ENCODE measurements around the gene GPC6.

The GPC6 gene

DNA sequence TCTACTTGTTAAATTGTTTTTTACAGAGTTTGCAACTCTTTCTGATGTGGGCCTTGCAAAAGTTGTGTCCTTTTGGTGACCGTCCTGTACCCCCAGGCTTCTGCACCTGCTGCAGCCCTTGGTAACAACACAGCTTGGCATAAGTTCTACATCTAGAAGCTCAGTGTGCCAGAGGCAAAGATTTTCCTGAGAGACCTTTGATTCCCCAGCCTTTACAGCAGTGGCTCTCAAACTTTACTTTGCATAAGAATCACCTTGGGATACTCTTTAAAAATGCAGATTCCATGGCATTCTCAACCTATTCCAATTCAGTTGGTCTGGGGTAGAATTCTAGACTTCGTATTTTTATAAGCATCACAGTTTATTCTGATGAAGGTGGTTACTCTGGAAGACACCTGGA, 991.9 kb downstream of the GPC6 start:
- in situ Hi-C loops (cut with MboI; ENCODE audit: low sequenced_read_pairs), result no loop called here

DNA sequence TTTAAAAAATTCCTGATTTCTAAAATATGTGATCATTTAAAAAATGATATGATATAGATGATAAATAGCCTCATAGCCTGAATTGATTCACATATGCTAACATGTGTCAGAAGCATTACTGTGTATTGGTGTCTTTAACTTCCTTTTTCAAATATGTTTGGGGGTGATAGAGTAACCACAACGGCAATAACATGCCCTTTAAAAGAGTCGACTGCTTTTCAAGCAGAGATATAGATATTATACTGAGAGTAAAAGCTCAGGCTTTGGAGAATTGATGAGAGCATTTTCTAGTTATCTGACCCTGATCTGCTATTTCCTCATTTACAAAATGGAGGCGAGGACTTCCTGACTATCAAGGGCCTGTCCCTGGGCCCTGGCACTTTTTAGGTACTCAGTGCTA, 992.3 kb downstream of the GPC6 start:
- in situ Hi-C loops (cut with MboI; ENCODE audit: low sequenced_read_pairs), result no loop called here

DNA sequence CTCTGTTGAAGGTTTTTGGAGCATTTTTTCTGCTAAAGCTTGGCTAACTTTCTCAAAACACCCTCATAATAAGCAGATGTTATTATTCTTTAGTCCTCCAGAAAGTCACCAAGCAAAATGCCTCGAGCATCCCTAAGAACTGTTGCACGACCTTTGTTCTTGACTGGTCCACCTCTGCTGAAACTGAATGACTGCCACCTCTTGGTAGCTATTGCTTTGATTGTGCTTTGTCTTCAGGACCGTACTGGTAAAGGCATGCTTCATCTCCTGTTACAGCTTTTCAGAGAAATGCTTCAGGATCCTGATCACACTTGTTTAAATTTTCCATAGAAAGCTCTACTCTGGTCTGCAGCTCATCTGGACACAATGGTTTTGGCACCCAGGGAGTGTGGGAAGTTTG, 998.1 kb downstream of the GPC6 start:
- in situ Hi-C loops (cut with MboI; ENCODE audit: low sequenced_read_pairs), result no loop called here

DNA sequence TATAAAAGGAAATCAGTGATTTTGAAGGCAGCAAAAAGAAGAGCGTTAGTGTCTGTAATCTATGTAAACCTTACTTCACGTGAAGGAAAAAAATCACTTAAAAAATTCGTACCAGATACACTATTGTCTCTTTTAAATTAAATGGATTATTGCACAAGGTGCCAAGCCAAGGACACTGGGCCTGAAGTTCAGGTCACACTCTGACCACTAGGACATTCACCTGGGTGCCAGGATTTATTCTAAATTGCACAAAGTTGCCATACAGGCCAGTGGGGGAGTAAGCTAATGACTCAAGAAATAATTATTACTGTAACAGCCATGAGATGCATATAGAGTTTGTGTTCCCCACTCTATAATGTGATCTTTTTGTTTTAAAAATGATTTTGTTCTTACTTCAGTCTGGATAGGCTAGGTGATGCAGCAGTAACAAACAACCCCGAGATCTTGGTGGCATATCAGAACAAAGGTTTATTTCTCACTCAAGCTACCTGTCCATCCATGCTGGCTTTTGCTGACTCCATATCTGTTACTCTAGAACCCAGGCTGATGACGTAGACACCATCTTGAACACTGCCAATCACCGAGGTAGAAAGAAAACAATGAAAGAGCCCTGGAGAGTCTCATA, 1000.8 kb downstream of the GPC6 start:
- in situ Hi-C loops (cut with MboI; ENCODE audit: low sequenced_read_pairs), result no loop called here

DNA sequence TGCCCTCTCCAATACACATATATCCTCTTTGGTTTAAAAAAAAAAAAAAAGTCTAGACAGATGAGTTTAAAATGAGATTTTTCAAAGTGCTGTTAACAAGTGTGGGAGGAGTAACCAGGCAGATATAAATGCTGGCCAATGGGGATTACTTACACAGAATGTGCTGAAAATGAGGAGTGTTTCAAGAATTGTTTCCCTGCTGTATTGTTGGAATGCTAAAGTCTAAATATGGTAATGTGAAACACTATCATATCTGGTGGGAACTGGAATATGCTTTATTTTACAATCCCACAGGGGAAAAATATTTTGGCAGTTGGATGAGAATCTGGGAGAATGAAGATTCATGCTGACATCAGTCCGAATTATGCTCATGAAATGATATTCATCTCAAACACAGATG, 1002.2 kb downstream of the GPC6 start:
- in situ Hi-C loops (cut with MboI; ENCODE audit: low sequenced_read_pairs), result no loop called here

DNA sequence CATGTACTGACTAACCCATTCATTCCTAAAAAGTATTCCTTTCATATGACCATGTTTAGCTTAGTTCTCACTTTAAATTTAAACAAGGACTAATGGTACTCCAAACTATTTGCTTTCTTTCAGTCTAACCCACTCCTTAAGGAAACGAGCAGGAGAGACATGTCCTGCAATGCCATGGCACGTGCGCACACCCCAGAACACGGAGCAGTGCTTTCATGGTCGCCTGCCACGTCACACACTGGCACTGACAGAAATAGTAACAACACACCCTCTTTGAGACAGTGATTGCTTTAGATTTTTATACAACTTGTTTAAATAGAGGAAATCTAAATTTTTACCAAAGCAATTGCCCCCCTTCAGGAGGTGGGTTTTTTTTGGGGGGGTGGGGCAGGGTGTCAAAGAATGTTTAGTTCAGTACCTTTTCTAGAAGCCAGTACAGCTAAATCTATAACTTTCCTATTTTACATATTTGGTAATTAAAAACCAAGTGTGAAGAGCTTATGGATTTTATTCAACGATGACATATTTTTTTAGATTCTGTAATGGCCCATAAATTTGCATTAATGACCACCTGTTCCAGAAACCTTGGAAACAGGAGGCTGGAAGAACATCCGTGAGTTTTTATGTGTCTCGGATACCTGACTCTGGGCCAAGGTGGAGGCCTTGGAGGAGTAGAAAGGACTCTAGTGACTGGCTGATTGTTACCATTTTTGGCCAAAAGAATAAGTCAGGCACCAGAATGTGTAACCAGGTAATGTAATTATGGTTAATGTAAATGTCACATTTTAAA, 1005.7 kb downstream of the GPC6 start:
- in situ Hi-C loops (cut with MboI; ENCODE audit: low sequenced_read_pairs), result no loop called here

DNA sequence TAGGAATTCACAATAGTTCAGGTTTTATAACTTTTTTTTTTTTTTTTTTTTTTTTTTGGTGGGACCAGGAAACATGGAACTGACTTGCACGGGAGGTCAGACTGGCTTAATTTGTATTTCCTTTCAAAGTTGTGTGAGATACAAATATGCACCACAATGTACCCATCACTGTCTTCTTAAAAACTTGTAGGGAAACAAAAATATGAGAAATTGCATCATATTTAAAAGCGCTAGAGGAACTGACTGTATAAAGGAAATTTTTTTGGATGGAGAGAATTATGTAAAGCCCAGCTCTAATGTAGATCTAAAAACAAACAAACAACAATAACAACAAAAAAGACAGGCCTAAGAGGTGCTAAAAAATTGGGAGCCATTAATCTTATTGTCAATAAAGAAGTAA, 1006.3 kb downstream of the GPC6 start:
- in situ Hi-C loops (cut with MboI; ENCODE audit: low sequenced_read_pairs), result no loop called here

DNA sequence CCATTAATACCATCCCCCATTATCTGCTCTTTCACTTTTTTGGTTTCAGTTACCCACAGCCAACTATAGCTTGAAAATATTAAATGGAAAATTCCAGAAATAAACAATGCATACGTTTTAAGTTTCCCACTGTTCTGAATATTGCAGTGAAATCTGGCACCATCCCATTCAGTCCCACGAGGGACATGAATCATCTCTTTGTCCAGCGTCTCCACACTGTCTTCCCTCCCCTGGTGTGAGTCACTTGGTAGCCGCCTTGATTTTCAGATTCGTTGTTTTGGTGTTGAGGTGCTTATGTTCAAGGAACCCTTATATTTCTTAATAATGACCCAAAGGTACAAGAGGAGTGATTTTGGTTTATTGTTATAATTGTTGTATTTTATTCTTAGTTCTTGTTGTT, 1006.8 kb downstream of the GPC6 start:
- in situ Hi-C loops (cut with MboI; ENCODE audit: low sequenced_read_pairs), result no loop called here

DNA sequence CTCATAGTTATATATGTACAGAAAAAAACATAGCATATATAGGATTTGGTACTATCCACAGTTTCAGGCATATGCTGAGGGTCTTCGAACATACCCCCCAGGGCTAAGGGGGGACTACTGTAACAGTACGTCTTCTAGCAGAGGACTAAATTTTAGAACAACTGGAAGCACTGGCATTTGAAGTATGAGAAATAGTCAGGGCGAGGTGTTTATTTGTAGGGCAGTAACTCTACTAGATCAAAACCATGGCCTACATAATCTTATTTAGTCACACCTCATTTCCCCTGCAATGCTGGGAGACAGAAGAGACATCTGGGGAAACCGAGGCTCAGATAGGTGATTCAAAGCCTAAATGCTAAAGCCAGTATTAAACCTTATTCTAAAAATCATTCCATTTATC, 1007.2 kb downstream of the GPC6 start:
- in situ Hi-C loops (cut with MboI; ENCODE audit: low sequenced_read_pairs), result no loop called here

DNA sequence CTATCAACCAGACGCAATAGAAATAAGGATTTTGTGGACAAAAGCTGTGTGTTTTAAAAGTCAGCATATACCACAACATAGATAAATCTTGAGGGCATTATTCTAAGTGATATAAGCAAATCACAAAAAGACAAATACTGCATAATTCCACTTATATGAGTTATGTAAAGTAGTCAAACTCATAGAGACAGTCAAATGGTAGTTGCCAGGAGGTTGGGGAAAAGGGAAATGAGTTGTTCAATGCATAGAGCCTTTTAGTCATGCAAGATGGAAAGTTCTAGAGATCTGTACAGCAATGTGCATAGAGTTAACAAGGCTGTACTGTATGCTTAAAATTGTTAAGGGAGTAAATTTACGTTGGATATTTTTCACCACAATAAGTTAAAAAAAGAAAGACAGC, 1008.1 kb downstream of the GPC6 start:
- in situ Hi-C loops (cut with MboI; ENCODE audit: low sequenced_read_pairs), result no loop called here

DNA sequence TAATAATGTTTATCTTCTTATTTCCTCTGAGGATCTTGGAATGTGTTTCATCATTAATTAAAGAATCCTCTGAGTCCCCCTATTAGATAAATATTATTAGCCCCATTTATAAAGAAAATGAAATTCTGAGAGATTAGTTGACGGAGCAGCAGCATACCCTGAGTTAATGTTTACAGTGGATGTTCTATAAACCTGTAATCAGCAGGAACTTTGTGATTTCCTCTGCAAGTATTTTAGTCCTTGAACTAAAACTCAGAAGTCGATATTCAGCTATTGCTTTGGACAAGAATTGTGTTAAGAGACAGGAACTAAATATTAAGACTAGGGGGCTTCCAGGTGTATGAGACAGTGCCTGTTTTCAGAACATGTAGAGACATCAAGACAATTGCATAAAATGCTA, 1009.5 kb downstream of the GPC6 start:
- in situ Hi-C loops (cut with MboI; ENCODE audit: low sequenced_read_pairs), result no loop called here

DNA sequence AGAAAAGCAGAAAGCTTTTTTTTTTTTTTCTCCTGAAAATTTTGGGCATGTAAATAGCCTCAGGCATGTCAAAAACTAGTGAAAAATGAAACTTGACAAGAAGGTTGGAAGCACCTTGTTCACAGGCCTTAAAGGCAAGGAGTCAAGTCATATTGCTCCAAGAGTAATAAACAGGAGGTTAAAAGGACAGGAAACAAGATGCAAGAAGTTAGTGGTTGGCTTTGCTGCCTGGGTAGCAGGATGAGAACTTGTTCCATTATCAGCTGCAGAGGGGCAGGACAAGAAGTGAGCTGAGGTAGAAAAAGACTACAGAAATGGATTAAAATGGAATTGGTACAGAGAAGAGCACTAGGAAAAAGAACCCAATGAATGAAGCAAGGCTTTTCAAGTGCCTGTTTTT, 1010.3 kb downstream of the GPC6 start:
- in situ Hi-C loops (cut with MboI; ENCODE audit: low sequenced_read_pairs), result no loop called here

DNA sequence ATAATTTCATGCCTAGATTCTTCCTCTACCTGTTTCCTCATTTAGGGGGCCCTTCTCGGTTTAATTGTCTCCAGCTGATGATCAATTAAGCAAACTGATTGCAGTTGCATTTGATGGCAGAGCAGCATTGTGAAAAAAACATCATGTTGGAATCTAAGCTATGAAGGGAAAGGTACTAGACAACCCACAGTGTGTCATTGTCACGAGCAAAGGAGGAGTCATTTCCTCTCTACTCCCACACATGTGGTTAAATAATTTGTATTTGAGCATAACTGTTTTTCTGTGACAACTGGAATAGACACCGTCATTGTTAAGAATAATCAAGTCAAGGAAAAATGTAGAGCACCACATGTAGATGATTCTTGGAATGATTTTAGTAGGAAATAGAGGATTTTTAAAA, 1012.5 kb downstream of the GPC6 start:
- in situ Hi-C loops (cut with MboI; ENCODE audit: low sequenced_read_pairs), result no loop called here

DNA sequence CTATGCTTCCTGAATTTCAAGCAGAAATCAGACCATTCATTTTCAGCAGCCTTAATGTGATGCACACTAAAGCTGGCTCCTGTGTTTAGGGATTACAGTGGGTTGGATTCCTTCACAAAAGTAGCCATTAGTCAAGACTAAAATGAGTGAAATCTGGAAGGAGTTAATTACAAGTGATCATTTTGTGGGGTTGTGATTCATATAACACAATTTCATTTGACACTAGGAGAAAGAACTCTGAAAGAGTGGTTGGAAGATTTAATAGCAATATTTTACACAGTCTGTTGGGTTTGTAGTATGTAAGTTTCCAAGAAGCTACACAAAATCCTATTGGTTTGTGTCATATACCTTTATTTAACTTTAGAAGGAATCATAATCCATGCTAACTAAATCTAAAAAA, 1015.9 kb downstream of the GPC6 start:
- in situ Hi-C loops (cut with MboI; ENCODE audit: low sequenced_read_pairs), result no loop called here

DNA sequence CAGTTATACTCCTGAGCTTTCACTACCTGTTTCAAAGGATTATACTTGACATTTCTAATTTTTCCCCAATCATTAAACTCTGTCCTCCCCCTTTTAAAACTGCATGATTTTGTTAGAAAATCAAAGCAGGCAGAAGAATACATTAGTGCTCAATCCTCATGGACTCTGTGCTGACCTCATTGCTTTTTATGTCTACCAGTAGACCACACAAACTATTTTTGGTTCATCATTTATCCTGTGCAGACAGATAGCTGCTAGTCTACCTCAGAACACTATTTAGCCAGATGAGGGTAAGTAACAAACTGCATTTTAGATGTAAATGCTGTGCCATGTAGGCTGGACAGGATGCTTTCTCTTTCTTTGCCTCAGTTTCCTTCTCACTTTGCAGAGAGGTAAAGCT, 1016.9 kb downstream of the GPC6 start:
- in situ Hi-C loops (cut with MboI; ENCODE audit: low sequenced_read_pairs), result no loop called here

DNA sequence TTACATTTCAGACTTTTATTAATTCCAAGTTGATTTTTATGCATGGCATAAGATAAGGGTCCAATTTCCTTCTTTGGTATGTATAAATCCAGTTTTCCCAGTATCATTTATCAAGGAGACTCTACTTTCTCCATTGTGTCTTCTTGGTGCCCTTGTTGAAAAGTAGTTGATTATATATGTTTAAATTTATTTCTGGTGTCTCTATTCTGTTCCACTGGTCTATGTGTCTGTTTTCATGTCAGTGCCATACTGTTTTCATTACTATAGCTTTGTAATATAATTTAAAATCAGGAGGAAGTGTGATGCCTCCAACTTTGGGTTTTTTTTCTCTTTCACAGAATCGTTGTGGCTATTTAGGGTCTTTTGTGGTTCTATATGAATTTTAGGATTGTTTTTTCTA, 1019.9 kb downstream of the GPC6 start:
- in situ Hi-C loops (cut with MboI; ENCODE audit: low sequenced_read_pairs), result no loop called here

DNA sequence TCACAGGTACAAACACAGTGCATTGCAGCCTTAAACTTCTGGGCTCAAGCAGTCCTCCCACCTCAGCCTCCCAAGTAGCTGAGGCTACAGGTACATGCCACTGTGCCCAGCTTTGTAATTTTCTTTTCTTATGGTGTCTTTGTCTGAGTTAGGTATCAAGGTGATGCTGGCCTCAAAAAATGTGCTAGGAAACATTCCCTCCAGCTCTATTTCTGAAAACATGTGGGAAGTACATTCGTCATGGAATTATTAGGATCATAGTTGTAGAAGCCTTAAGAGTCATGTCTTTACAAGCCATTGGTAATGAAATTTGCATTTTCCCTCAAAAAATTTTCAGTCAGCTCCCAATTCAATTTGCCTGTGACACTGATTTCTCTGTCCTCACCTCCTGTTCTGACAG, 1021.3 kb downstream of the GPC6 start:
- in situ Hi-C loops (cut with MboI; ENCODE audit: low sequenced_read_pairs), result no loop called here

DNA sequence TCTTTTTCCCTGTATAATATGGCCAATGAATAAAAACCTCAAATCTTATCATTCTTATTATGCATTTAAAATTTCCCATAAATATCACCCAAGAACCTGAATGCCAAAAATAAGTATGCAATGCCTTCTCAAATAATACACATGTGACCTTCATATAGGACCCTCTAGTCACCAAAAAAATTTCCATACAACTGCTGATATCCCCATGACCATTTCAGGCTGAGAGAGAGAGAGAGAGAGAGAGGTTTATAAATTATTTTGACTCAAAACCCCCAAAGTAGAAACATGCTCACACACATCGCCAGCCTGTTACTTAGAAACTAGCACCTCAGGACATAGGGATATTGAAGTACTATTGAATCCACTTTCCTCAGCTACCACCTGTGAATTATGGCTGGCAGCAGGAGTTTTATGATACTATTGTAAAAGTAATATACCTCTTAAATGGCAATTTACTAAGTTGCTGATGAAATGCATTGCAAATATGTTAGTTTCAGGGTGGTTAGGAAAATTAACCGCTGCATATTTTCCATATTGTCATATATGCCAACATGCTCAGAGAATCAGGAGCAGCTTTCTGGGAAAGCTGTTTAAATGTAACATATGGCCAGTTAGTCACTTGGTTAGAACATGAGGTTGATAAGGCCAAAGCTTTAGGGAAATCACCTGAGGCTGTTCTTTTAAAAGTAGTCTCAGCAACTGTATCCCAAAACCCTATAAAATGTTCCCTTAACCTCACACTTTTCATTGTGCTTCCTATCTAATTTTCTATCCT, 1022.0 kb downstream of the GPC6 start:
- in situ Hi-C loops (cut with MboI; ENCODE audit: low sequenced_read_pairs), result no loop called here

DNA sequence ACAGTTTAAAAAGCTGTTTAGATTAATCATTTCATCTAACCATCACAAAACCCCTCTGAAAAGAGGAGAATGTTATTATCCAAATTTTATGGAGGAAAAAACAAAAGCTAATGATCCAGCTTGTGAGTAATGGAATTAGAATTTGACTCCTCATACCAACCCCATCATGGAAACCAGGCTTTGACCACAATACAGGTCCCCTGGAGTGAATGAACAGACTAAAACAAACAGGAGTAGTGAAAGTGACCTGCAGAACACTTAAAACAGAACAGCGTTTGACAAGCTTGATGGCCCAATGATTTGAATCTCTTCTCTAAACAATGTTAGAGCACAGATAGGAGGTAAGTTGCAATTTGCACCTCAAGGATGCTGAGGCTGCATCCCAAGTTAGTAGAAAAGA, 1022.9 kb downstream of the GPC6 start:
- in situ Hi-C loops (cut with MboI; ENCODE audit: low sequenced_read_pairs), result no loop called here

DNA sequence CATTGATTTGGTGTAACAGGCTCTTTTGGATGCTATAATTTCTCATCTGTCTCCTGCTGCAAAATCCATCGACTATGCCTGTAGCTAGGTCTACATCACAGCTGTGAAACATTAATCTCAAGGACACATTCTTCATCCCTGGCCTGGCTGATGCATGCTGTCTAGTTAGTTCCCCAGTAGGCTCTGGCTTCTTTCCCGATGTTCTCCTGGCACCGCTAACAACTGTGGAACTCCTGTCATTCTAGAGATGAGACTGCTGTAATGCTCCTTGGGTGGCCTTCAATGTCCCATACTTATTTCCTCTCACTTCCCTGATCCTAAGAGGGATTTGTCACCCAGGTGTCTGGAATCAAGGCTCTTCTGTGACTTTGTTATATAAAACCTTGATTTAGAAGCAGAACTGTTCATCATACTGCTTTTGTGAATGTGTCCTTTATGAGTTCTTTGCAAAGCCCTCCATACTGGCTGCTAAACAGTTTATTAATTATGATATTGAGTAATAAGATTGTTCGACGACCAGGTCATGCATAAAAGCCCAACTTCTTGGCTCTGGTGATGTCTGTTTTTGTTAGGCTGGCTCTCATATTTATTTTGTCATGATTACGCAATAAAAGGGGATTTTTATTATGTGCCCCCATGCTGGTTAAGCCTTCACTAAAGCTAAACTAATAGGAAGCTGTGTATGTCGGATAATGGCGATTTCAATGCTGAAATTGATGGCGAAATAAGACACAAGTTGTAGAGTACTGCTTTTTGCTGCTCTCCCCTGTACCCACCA, 1025.4 kb downstream of the GPC6 start:
- in situ Hi-C loops (cut with MboI; ENCODE audit: low sequenced_read_pairs), result no loop called here

DNA sequence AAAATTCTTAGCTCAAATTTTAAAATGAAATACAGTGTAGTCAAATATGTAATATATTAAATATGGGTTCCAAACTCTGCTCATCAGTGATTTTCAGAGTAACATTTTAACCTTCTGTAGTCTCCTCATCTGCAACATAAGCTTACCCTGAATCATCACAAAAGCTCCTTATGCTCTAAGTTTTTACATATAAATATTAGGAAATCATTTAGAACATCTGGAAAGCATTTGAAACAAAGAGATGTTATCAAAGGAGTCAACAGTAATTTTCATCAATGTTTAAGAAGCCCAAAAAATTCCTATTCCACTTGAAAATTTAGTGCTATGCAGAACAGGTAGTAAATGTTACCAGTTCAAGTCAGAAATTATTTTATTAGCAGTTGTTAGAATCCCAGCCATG, 1028.1 kb downstream of the GPC6 start:
- in situ Hi-C loops (cut with MboI; ENCODE audit: low sequenced_read_pairs), result no loop called here

Measured in hTERT RPE-1 (cell line).